Right lobe of liver (tissue), 6 donors: ENCODE results near the gene ARRB1. TPM values are rescaled to one million over a fixed set of nuclear protein-coding genes. Genes with fewer than 3 reads are reported as not detected.
A peak's percentile ranks its signal among the peaks of the same experiment; 100 is the strongest.

Experiments
- ATAC-seq, 4 donors: fragments of 200-7000 bp; cut with Tn5 transposase; one replicate each; pipeline ENCODE4 v1.9.1; 2020; ENCODE audit warnings: mild to moderate bottlenecking in 4 of 4, moderate library complexity in 4 of 4
- DNase-seq, 3 donors: peaks; one replicate each; pipeline ENCODE4 v3.0.0-alpha.2; 2020
- H3K27ac ChIP-seq, 3 donors: fragments of 200-600 bp; one replicate each; pipeline ENCODE4 v1.8.0; 2022
- H3K27me3 ChIP-seq, 2 donors: fragments of 200-600 bp; one replicate each; pipeline ENCODE4 v1.8.0; 2022
- H3K36me3 ChIP-seq, 4 donors: fragments of 200-600 bp; sonication (generic) in 1 of 4; one replicate each; pipeline versions ENCODE4 v1.5.1 to v1.8.0; 2017 to 2022; ENCODE audit warnings: control low read depth in 1 of 4
- H3K4me1 ChIP-seq, 4 donors: fragments of 200-600 bp; sonication (generic) in 1 of 4; one replicate each; pipeline versions ENCODE4 v1.5.1 to v1.8.0; 2017 to 2022; ENCODE audit warnings: control low read depth in 1 of 4
- H3K4me3 ChIP-seq, 3 donors: fragments of 200-600 bp; one replicate each; pipeline ENCODE4 v1.8.0; 2022
- H3K9me3 ChIP-seq, 4 donors: fragments of 200-600 bp; sonication (generic) in 1 of 4; one replicate each; pipeline versions ENCODE4 v1.5.1 to v1.8.0; 2017 to 2022; ENCODE audit warnings: control low read depth in 1 of 4
- POLR2A ChIP-seq: fragments of 450-650 bp; IDR thresholded peaks from one replicate; pipeline ENCODE4 v1.6.1; 2017; ENCODE audit warnings: antibody characterized with exemption, mild to moderate bottlenecking
- WGBS: methylation state at CpG from one replicate; pipeline ENCODE4 v1.1.6; 2018; ENCODE audit warnings: low coverage, low lambda C conversion rate; ENCODE audit not compliant: insufficient coverage; ENCODE audit errors: missing lambda C conversion rate; 5-methylcytosine and 5-hydroxymethylcytosine counted together
- intact Hi-C, 2 donors: fragments of 100-400 bp; cut with DNase I; formaldehyde crosslinking; loops; one replicate each; pipeline versions ENCODE4 v1.11.2 to v1.14.1; 2022
- total RNA-seq, 6 experiments: library from RNA; depleted of rRNA in 2 of 6; stranded (reverse); fragments of >200 nt in 2 of 6; fragmentation: NEBNext Ultra II Directional in 3 of 6; extraction: Animal tissue kit (Norgen Biotek cat#: 25700) in 3 of 6; gene quantifications; one replicate each; pipeline versions ENCODE4 v1.1.0 to v1.2.4, GENCODE V29; 2016 to 2023
- TF ChIP-seq, protein P1 (sequence below), 4 donors: fragments of 200-600 bp in 3 of 4; fragments of 450-650 bp in 1 of 4; IDR thresholded peaks; one replicate each; pipeline versions ENCODE4 v1.5.1 to v1.8.0; 2016 to 2022; ENCODE audit warnings: antibody characterized with exemption in 4 of 4, mild to moderate bottlenecking in 2 of 4
- donor health status: DM: no; HTN: yes; CAD: no.
- donor health status: DM: no; HTN: no; CAD: no.
- donor health status: DM: no; HTN: no; CAD: no.
- donor health status: DM: no; HTN: yes; CAD: no.
- donor health status: DM: no; HTN: yes; CAD: no.

ARRB1 gene
- total RNA-seq, 6 experiments from 2014 or later = 8.6 to 26.4 (median 24.5) TPM

DNA sequence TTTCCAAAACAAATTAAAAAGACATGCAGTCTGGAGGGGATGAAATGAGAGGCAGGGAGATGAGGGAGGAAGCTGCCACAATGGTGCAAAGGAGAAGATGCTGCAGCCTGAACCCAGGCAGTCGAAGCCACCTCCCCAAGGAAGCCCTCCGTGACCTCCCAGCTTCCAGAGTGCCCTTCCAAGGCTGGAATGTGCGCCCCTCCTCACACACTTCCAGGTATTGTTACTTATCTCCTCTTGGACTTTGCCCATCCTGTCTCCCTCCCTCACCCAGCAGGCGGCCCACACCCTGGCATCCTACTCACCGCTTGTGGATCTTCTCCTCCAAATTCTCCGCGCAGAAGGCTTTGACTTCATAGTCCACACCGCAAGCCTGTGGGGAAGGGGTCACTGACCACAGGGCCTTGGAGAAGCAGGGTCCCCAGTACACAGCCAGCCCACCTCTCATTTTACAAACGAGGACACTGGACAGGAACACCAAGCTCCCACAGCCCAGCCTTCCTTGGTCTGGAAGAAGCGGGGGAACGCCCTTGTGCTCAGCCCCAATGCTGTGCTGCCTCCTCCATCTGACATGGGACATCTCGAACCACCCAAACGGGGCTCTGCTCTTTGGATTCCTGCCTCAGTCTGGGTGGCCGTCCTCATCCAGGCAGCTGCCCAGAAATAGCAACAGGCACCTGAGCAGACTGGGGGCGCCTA, 70.5 kb downstream of the ARRB1 start:
- 70% methylated on average over 9 of the region's 15 CpGs for WGBS

DNA sequence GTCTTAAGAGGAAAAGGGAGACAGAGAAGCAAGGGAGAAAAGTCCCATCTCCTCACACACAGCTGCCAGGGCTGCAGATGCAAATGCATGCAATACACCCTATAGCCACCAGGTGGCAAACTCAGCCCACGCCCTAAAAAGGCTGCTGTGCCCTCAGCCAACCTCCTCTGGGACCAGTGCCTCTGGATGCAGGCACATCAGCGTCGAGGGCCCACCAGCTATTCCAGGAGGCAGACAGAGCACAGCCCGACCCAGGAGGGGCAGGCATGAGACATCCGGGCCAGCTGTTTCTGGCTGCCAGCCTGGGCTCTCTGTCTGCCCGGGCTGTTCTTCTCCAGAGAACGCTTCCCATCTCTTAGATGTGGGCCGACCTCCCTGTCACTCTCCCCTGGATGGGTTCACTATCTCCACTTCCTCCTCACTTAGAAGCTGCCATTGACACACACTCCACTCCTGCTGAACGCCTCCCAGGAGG, 71.2 kb downstream of the ARRB1 start:
- intact Hi-C loops = loop anchor here (2.0 to 10.0 kb wide), 3 partner anchors 42 to 265 kb away; no protein-coding TSS in a partner anchor
- TF ChIP-seq, protein P1, sequence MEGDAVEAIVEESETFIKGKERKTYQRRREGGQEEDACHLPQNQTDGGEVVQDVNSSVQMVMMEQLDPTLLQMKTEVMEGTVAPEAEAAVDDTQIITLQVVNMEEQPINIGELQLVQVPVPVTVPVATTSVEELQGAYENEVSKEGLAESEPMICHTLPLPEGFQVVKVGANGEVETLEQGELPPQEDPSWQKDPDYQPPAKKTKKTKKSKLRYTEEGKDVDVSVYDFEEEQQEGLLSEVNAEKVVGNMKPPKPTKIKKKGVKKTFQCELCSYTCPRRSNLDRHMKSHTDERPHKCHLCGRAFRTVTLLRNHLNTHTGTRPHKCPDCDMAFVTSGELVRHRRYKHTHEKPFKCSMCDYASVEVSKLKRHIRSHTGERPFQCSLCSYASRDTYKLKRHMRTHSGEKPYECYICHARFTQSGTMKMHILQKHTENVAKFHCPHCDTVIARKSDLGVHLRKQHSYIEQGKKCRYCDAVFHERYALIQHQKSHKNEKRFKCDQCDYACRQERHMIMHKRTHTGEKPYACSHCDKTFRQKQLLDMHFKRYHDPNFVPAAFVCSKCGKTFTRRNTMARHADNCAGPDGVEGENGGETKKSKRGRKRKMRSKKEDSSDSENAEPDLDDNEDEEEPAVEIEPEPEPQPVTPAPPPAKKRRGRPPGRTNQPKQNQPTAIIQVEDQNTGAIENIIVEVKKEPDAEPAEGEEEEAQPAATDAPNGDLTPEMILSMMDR (IDR thresholded peaks at IDR 0.05) = peak; percentile 96 to 98 (median 98)
- TF ChIP-seq POLR2A = no peak
- WGBS = 38% methylated on average over 6 of the region's 9 CpGs

More for the DNA sequence above, 70.5 kb downstream of the ARRB1 start:
- no peaks in the 10 kb centered on the region for H3K9me3 ChIP-seq
- ATAC-seq = peak in 2 of 4 donors; percentile 4 to 14
- no peak overlapping the region for H3K4me3 ChIP-seq
- no peak overlapping the region for H3K27ac ChIP-seq
- H3K4me1 ChIP-seq = no peaks in the 10 kb centered on the region
- H3K27me3 ChIP-seq = no peaks in the 10 kb centered on the region
- DNase-seq = peak in 2 of 3 donors; percentile 24 to 41
- H3K36me3 ChIP-seq = peaks cover 0 to 28% (median 3%) of the 10 kb centered on the region in 4 donors
- no peak for TF ChIP-seq POLR2A
- TF ChIP-seq, protein P1 (IDR thresholded peaks at IDR 0.05) = no peak
- intact Hi-C loops = loop anchor here (2.0 to 10.0 kb wide), 3 partner anchors 41 to 264 kb away; no protein-coding TSS in a partner anchor

DNA sequence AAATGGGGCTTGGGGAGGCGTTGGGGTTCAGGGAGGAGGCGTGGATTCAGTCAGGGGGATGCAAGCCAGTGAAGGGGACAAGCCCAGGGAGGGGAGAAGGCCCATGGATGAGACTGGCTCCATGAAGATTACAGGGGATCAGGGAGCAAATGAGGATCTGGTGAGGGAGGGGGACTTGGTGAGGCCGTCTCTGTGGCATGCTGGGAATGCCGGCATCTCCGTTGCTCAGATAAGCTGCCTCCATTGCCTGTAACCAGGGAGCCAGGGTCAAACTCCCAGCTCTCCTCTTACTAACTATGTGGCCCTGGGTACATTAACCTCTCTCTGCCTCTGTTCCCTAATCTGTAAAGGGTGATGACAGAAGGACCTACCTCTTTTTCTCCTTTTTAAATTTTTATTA, 72.2 kb downstream of the ARRB1 start:
- no peaks in the 10 kb centered on the region for H3K4me1 ChIP-seq
- H3K27ac ChIP-seq = no peak overlapping the region
- H3K27me3 ChIP-seq = no peaks in the 10 kb centered on the region
- 63% methylated on average over 1 of the region's 5 CpGs for WGBS
- peaks cover 0 to 27% (median 3%) of the 10 kb centered on the region in 4 donors for H3K36me3 ChIP-seq
- H3K4me3 ChIP-seq = no peak overlapping the region
- H3K9me3 ChIP-seq = no peaks in the 10 kb centered on the region
- intact Hi-C loops = loop anchor here in 1 of 2 donors (5.0 kb wide), 1 partner anchor 103 kb away; no protein-coding TSS in a partner anchor
- no peak for TF ChIP-seq POLR2A
- TF ChIP-seq, protein P1 (IDR thresholded peaks at IDR 0.05) = no peak
- ATAC-seq = no peak
- DNase-seq = peak in 1 of 3 donors; percentile 13

More for the DNA sequence above, 71.2 kb downstream of the ARRB1 start:
- Histone ChIP-seq H3K9me3 (no peaks in the 10 kb centered on the region), H3K4me1 (no peaks in the 10 kb centered on the region), H3K4me3 (no peak overlapping the region), H3K27ac (no peak overlapping the region), H3K36me3 (peaks cover 0 to 27% (median 3%) of the 10 kb centered on the region in 4 donors), H3K27me3 (no peaks in the 10 kb centered on the region)
- ATAC-seq (peak; percentile 81 to 91 (median 90)), DNase-seq (peak; percentile 69 to 77 (median 76))

DNA sequence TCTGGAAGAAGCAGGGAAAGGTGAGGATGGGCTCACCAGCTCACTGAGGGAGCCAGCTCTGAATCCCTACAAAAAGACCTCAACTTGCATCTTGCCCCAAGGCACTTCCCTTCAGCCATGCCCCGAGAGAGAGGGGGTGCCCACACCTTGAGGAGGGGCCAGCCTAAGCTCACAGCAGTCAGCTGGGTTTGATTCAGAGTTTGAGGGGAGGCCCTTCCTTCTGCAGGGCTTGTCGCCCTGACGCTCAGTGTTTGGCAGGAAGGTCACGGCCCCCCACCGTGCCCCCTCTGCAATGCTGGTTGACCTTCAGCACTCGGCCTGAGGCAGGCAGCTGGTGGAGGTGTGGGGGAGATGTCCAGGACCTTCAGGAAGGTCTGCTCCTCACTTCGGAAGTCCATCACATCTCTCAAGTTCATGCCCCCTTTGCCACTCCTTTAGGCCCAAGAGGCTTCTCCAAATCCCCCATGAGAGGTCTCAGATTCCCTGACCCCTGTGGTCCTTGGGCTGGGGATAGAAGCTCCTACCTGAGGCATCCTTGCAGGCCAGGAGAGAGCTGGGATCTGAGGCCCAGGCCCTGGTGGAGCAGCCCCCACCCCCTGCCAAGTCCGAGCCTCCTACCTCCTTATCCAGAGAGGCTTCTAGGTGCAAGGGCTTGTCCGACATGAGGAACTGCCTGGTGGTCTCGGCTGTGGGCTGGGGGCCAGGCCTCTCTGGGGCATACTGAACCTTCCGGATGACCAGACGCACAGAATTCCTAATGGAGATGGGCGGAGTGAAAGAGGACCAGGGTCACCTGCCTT, 73.3 kb downstream of the ARRB1 start:
- peaks cover 0 to 31% (median 5%) of the 10 kb centered on the region in 4 donors for H3K36me3 ChIP-seq
- H3K4me1 ChIP-seq = no peaks in the 10 kb centered on the region
- TF ChIP-seq, protein P1 (IDR thresholded peaks at IDR 0.05) = no peak
- TF ChIP-seq POLR2A = no peak
- intact Hi-C loops = loop anchor here in 1 of 2 donors (5.0 kb wide), 1 partner anchor 104 kb away; no protein-coding TSS in a partner anchor
- no CpG with 5 or more reads among the region's 13 CpGs for WGBS
- H3K9me3 ChIP-seq = no peaks in the 10 kb centered on the region
- ATAC-seq (no peak), DNase-seq (peak in 2 of 3 donors; percentile 16 to 42)
- no peak overlapping the region for H3K4me3 ChIP-seq
- no peaks in the 10 kb centered on the region for H3K27me3 ChIP-seq
- H3K27ac ChIP-seq = no peak overlapping the region
